Measurements from ENCODE around the gene RNF20. TPM values are rescaled to one million over a fixed set of nuclear protein-coding genes. Genes with fewer than 3 reads are reported as not detected.

RNF20 gene
- total and polyA plus RNA-seq, 12 donors: 13.2 to 64.4 (median 54.6) TPM

GRCh38 chr9:101486693-101487442, 46.8 kb upstream of the RNF20 start:
- peaks cover 0 to under 1% (median 0%) of the 10 kb centered on the region in 11 donors for H3K9me3 ChIP-seq
- WGBS, 2 donors: 0% methylated on average over 53 of the region's 53 CpGs
- H3K4me1 ChIP-seq: peaks cover 0 to 49% (median 15%) of the 10 kb centered on the region in 9 donors
- DNase-seq: peak; percentile 36 to 60
- H3K4me3 ChIP-seq: peak overlapping the region; percentile 57 to 84 (median 74)
- H3K27me3 ChIP-seq: peaks cover 0 to 46% (median 0%) of the 10 kb centered on the region in 7 donors
- peak; percentile 81 to 95 (median 86) for ATAC-seq
- intact Hi-C loops (cut with DNase I): no loop called here
- peak in 6 of 9 donors; percentile 12 to 45 (median 26) for TF ChIP-seq CTCF (IDR thresholded peaks at IDR 0.05)
- no peaks in the 10 kb centered on the region for H3K36me3 ChIP-seq
- peak overlapping the region; percentile 87 to 96 (median 94) for H3K27ac ChIP-seq

- 35 to 37% methylated on average over 9 of the region's 9 CpGs for WGBS, 2 donors
- peak in 2 of 8 donors; percentile 24 to 33 for ATAC-seq
Observed at GRCh38 chr9:101487443-101487840, 46.2 kb upstream of the RNF20 start.

DNA sequence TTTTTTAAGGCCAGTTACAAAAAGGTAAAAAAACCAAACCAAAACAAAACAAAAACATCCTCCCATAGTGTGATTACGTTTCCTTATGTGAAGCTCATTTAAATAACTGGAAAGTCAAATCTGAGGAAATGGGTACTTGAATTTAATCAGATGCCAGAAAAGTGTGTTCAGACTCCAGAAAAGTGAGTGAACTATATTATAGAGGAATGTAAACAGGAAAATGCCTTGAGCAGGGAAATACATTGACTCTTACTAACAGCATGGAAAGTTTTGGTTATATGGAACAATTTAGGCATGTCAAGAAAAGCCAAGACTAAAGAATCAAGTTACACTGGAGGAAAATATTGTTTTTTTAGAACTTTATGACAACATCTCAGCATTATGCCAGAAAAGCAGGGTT, 37.8 kb upstream of the RNF20 start:
- Histone ChIP-seq H3K36me3 (no peaks in the 10 kb centered on the region), H3K27me3 (no peaks in the 10 kb centered on the region), H3K27ac (peak overlapping the region in 1 of 10 donors; percentile 3), H3K9me3 (peaks cover 0 to 14% (median 0%) of the 10 kb centered on the region in 11 donors), H3K4me3 (no peak overlapping the region), H3K4me1 (peaks cover 0 to 7% (median 0%) of the 10 kb centered on the region in 9 donors)
- 27 to 33% methylated on average over 1 of the region's 1 CpG for WGBS, 2 donors
- intact Hi-C loops (cut with DNase I): no loop called here
- no peak for TF ChIP-seq CTCF (IDR thresholded peaks at IDR 0.05)
- ATAC-seq: no peak
- DNase-seq: no peak

More at GRCh38 chr9:101487443-101487840, 46.2 kb upstream of the RNF20 start:
- intact Hi-C loops (cut with DNase I): no loop called here
- Histone ChIP-seq H3K27ac (peak overlapping the region; percentile 87 to 96 (median 94)), H3K27me3 (peaks cover 0 to 46% (median 0%) of the 10 kb centered on the region in 7 donors), H3K36me3 (no peaks in the 10 kb centered on the region), H3K9me3 (peaks cover 0 to 7% (median 0%) of the 10 kb centered on the region in 11 donors), H3K4me1 (peaks cover 0 to 44% (median 15%) of the 10 kb centered on the region in 9 donors), H3K4me3 (peak overlapping the region; percentile 57 to 84 (median 74))
- DNase-seq: no peak
- TF ChIP-seq CTCF (IDR thresholded peaks at IDR 0.05): no peak

DNA sequence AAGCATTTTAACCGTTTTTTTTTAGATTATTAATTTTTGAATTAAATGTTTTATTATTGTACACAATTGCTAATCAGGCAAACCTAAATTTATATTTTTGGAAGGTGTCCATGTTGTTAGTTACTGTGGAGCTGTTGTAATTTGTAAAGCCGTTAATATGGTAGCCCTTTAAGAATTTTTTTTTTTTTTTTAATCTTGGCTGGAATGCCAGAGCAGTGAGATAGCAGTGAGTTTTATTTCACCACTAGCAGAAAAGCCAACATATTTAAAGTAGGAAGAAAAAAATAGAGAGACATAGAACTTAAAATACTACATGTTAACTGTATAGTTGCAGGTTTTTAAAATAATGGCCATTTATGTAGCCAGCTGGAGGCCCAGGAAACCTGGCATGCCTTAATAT, 35.3 kb upstream of the RNF20 start:
- peak overlapping the region in 4 of 10 donors; percentile 8 to 35 (median 32) for H3K27ac ChIP-seq
- peak in 2 of 8 donors; percentile 29 to 73 for ATAC-seq
- TF ChIP-seq CTCF (IDR thresholded peaks at IDR 0.05): no peak
- H3K4me3 ChIP-seq: no peak overlapping the region
- H3K4me1 ChIP-seq: peaks cover 0 to 7% (median 0%) of the 10 kb centered on the region in 9 donors
- no peak for DNase-seq
- H3K9me3 ChIP-seq: peaks cover 0 to 1% (median 0%) of the 10 kb centered on the region in 11 donors
- H3K36me3 ChIP-seq: no peaks in the 10 kb centered on the region
- intact Hi-C loops (cut with DNase I): no loop called here
- no peaks in the 10 kb centered on the region for H3K27me3 ChIP-seq
- WGBS, 2 donors: 23 to 25% methylated on average over 2 of the region's 2 CpGs

Data from heart right ventricle (tissue), 16 donors.